Sigmoid colon (tissue), 7 donors: Measurements from ENCODE around the gene DUSP28. TPM values are rescaled to one million over a fixed set of nuclear protein-coding genes. Genes with fewer than 3 reads are reported as not detected.

Experiments
- DNase-seq: peaks from one replicate; pipeline ENCODE4 v3.0.0-alpha.2; 2019
- H3K27ac ChIP-seq, 4 donors: fragments of 200-600 bp; sonication (generic); one replicate each; pipeline ENCODE4 v1.5.1; 2016 to 2019; ENCODE audit warnings: mild to moderate bottlenecking in 1 of 4
- H3K27me3 ChIP-seq, 3 donors: fragments of 200-600 bp; sonication (generic); one replicate each; pipeline ENCODE4 v1.5.1; 2019; ENCODE audit warnings: mild to moderate bottlenecking in 1 of 3
- H3K36me3 ChIP-seq, 4 donors: fragments of 200-600 bp; sonication (generic); one replicate each; pipeline ENCODE4 v1.5.1; 2016 to 2019
- H3K4me1 ChIP-seq, 4 donors: fragments of 200-600 bp; sonication (generic); one replicate each; pipeline ENCODE4 v1.5.1; 2017 to 2019
- H3K4me3 ChIP-seq, 4 donors: fragments of 200-600 bp; sonication (generic); one replicate each; pipeline ENCODE4 v1.5.1; 2017 to 2019; ENCODE audit warnings: mild to moderate bottlenecking in 2 of 4, moderate library complexity in 1 of 4
- H3K9me3 ChIP-seq, 4 donors: fragments of 200-600 bp in 3 of 4; sonication (generic) in 3 of 4; one replicate each; pipeline versions ENCODE4 v1.5.1 to v1.6.1; 2013 to 2019
- CTCF ChIP-seq, 4 experiments: fragments of 450-650 bp in 3 of 4; fragments of 200-600 bp in 1 of 4; IDR thresholded peaks; one replicate each; pipeline ENCODE4 v1.5.1; 2016 to 2019; ENCODE audit warnings: antibody characterized with exemption in 4 of 4, mild to moderate bottlenecking in 3 of 4, moderate library complexity in 2 of 4
- EP300 ChIP-seq, 4 donors: sonication (generic); formaldehyde crosslinking; IDR thresholded peaks; one replicate each; pipeline ENCODE4 v1.6.1; 2017; ENCODE audit warnings: antibody characterized with exemption in 4 of 4
- POLR2A ChIP-seq, 2 donors: fragments of 450-650 bp; IDR thresholded peaks; one replicate each; pipeline ENCODE4 v1.6.1; 2016; ENCODE audit warnings: antibody characterized with exemption in 2 of 2, mild to moderate bottlenecking in 2 of 2, moderate library complexity in 2 of 2
- POLR2AphosphoS5 ChIP-seq, 4 donors: sonication (generic); formaldehyde crosslinking; IDR thresholded peaks; one replicate each; pipeline ENCODE4 v1.6.1; 2017; ENCODE audit warnings: antibody characterized with exemption in 4 of 4
- WGBS, 2 donors: extraction: QIAGEN DNeasy Blood & Tissue Kit; methylation state at CpG; one replicate each; pipeline ENCODE4 v1.1.7; 2013; 5-methylcytosine and 5-hydroxymethylcytosine counted together
- intact Hi-C: fragments of 100-400 bp; cut with DNase I; formaldehyde crosslinking; loops from one replicate; pipeline ENCODE4 v1.15.1; 2023
- polyA plus RNA-seq, 3 donors: library from polyadenylated mRNA; stranded (reverse); fragments of 200-250 nt; gene quantifications; one replicate each; pipeline ENCODE4 v1.2.3, GENCODE V29; 2013
- total RNA-seq, 4 donors: library from RNA; depleted of rRNA; stranded (reverse); fragments of >200 nt; gene quantifications; one replicate each; pipeline ENCODE4 v1.1.0, GENCODE V29; 2016
- donor health status: healthy with polysubstance abuse.
- donor health status: Bipolar disorder and iron deficiency.
- donor health status: healthy.

The DUSP28 gene
- total and polyA plus RNA-seq, 7 donors: 4.6 to 10.2 (median 5.4) TPM

DNA sequence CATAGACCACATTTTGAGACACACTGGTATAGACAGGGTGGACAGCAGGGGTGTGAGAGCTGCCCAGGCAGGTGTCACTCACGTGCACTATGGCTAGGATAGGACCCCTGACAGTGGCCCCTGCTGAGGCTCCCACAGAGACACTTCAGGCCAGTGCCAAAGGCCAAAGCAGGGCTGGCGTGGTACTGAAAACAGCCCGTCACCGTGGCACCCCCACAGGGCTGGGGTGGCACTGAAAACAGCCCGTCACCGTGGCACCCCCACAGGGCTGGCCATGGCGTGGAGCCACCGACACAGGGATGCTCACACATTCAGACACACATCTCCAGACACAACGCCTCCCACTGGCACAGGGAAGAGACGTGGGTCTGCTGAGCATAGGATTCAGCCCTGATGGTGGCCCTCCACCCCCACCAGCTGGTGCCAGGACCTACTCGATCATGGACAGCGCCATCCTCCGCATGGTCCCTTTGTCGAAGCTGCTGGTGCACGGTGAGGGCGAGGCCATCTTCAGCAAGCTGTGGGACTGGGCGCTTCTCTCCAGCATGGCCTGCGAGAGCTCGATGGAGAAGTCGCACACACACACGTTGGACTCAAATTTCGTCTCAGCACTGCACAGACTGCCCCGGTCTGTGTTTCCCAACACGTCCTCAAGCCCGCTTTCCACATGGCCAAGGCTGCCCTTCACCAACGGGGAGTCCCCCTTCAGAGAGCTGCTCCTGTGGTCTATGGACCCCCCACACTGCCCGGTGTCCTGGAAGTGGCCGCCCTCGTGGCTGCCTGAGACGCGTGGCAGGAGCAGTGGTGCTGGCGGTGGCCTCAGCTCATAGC, 36.5 kb upstream of the DUSP28 start:
- intact Hi-C loops: no loop called here
- TF ChIP-seq POLR2A (IDR thresholded peaks at IDR 0.05): no peak
- no peak for TF ChIP-seq EP300 (IDR thresholded peaks at IDR 0.05)
- TF ChIP-seq POLR2AphosphoS5 (IDR thresholded peaks at IDR 0.05): no peak
- no peak for TF ChIP-seq CTCF (IDR thresholded peaks at IDR 0.05)
- Histone ChIP-seq H3K27me3 (peaks cover 0 to 20% (median 16%) of the 10 kb centered on the region in 3 donors), H3K9me3 (peaks cover 0 to 4% (median 0%) of the 10 kb centered on the region in 4 donors), H3K4me3 (no peak overlapping the region), H3K27ac (no peak overlapping the region), H3K4me1 (peaks cover 0 to 15% (median 14%) of the 10 kb centered on the region in 4 donors), H3K36me3 (peaks cover 0 to 25% (median 3%) of the 10 kb centered on the region in 4 donors)
- no peak for DNase-seq
- WGBS, 2 donors: 96 to 97% methylated on average over 32 of the region's 32 CpGs

DNA sequence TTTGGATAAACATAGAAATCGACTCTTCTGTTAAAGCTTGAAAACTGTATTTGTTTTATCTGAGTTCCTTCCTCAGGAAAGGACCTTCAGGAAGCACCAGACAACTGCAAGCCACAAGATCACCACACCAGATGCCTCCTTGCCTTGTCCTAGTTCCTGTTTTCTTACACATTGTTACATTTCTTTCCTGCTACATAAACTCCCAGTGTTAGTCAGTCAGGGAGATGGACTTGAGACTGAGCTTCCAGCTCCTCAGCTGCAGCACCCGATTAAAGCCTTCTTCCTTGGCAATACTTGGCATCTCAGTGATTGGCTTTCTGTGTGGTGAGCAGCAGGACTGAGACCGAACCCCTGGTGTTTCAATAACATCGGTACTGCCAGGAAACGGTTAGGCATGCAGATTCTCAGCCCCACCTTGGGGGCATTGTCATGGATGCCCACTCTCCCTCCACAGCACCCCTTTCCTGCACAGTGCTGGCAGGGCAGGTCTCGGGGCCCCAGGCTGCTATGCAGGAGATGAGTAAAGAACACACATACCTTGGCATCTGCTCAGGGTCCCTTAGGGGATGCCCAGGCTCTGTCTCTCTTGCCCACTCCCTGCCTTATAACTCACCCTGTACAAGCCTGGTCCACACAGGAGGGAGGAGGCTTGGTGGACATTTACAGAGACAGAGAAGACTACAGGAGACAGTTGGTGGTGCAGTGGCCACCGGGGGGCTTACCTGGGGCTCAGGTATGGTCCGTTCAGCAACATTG, 35.0 kb upstream of the DUSP28 start:
- TF ChIP-seq EP300 (IDR thresholded peaks at IDR 0.05) (no peak), CTCF (IDR thresholded peaks at IDR 0.05) (no peak)
- intact Hi-C loops: no loop called here
- H3K27me3 ChIP-seq: peaks cover 0 to 18% (median 12%) of the 10 kb centered on the region in 3 donors
- WGBS, 2 donors: 80 to 93% methylated on average over 8 of the region's 8 CpGs
- DNase-seq: no peak
- H3K9me3 ChIP-seq: peaks cover 0 to 4% (median 0%) of the 10 kb centered on the region in 4 donors
- H3K4me1 ChIP-seq: peaks cover 0 to 5% (median 4%) of the 10 kb centered on the region in 4 donors
- H3K36me3 ChIP-seq: peaks cover 0 to 30% (median 3%) of the 10 kb centered on the region in 4 donors
- H3K4me3 ChIP-seq: no peak overlapping the region
- no peak overlapping the region for H3K27ac ChIP-seq

- TF ChIP-seq POLR2AphosphoS5 (IDR thresholded peaks at IDR 0.05): no peak
- no peak for DNase-seq
- intact Hi-C loops: no loop called here
- H3K4me1 ChIP-seq: no peaks in the 10 kb centered on the region
- no peak overlapping the region for H3K27ac ChIP-seq
- H3K36me3 ChIP-seq: peaks cover 0 to 30% (median 3%) of the 10 kb centered on the region in 4 donors
- H3K4me3 ChIP-seq: no peak overlapping the region
- WGBS, 2 donors: 97 to 98% methylated on average over 6 of the region's 6 CpGs
- H3K27me3 ChIP-seq: peaks cover 0 to 11% (median 6%) of the 10 kb centered on the region in 3 donors
- peaks cover 0 to 4% (median 0%) of the 10 kb centered on the region in 4 donors for H3K9me3 ChIP-seq
These were observed 34.4 kb upstream of the DUSP28 start for GRCh38 chr2:240525802-240526201.

DNA sequence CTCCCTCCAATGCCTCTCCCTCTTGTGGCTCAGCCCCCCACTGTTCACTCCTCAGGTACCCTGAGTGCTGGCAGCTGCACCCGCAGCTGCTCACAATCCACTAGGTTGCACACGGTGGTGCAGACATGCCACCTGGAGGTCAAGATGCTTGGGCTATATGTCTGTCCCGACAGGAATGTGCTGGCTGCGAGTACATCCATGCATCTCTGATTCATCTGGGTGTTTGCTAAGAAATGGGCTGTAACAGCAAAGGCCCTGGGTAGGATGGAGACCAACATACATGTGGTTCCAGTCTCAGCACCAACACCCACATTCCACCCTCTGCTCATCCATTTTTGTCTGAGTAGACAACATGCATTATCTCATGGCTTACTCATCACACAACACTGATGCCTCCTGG, 33.6 kb upstream of the DUSP28 start:
- no peak overlapping the region for H3K4me3 ChIP-seq
- DNase-seq: no peak
- no peaks in the 10 kb centered on the region for H3K4me1 ChIP-seq
- intact Hi-C loops: no loop called here
- 90 to 91% methylated on average over 4 of the region's 4 CpGs for WGBS, 2 donors
- TF ChIP-seq CTCF (IDR thresholded peaks at IDR 0.05): no peak
- no peak for TF ChIP-seq EP300 (IDR thresholded peaks at IDR 0.05)
- no peak for TF ChIP-seq POLR2AphosphoS5 (IDR thresholded peaks at IDR 0.05)
- no peak for TF ChIP-seq POLR2A (IDR thresholded peaks at IDR 0.05)
- peaks cover 0 to 4% (median 0%) of the 10 kb centered on the region in 3 donors for H3K27me3 ChIP-seq
- no peak overlapping the region for H3K27ac ChIP-seq
- H3K9me3 ChIP-seq: peaks cover 0 to 4% (median 1%) of the 10 kb centered on the region in 4 donors
- peaks cover 0 to 30% (median 3%) of the 10 kb centered on the region in 4 donors for H3K36me3 ChIP-seq

DNA sequence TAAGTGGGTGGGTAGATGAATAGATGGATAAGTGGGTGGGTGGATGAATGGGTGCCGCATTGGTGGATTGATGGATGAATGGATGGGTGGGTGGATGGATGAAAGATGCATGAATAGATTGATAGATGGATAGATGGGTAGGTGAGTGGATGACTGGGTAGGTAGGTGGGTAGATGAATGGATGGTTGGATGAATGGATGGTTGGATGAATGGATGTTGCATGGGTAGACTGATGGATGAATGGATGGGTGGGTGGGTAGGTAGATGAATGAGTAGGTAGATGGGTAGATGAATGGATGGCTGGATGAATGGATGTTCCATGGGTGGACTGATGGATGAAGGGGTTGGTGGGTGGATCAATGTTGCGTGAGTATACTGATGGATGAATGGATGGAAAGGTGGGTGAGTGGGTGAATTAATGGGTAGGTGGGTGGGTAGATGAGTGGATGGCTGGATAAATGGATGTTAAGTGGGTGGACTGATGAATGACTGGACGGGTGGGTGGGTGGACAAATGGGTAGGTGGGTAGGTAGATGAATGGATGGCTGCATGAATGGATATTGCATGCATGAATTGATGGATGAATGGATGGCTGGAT, 32.9 kb upstream of the DUSP28 start:
- peaks cover 0 to 30% (median 3%) of the 10 kb centered on the region in 4 donors for H3K36me3 ChIP-seq
- DNase-seq: no peak
- 93 to 95% methylated on average over 3 of the region's 3 CpGs for WGBS, 2 donors

More for the DNA sequence above, 32.9 kb upstream of the DUSP28 start:
- H3K9me3 ChIP-seq: peaks cover 0 to 6% (median 3%) of the 10 kb centered on the region in 4 donors
- intact Hi-C loops: no loop called here
- TF ChIP-seq POLR2A (IDR thresholded peaks at IDR 0.05): no peak
- TF ChIP-seq EP300 (IDR thresholded peaks at IDR 0.05): no peak
- TF ChIP-seq POLR2AphosphoS5 (IDR thresholded peaks at IDR 0.05): no peak
- TF ChIP-seq CTCF (IDR thresholded peaks at IDR 0.05): no peak
- no peaks in the 10 kb centered on the region for H3K4me1 ChIP-seq
- no peak overlapping the region for H3K27ac ChIP-seq
- H3K4me3 ChIP-seq: no peak overlapping the region
- no peaks in the 10 kb centered on the region for H3K27me3 ChIP-seq
